HG03039 (cell line): ENCODE results near the gene TMEM53.

Experiments used
- ATAC-seq: cut with Tn5 transposase; IDR thresholded peaks from one replicate; pipeline ENCODE4 v1.9.1; 2021; ENCODE audit warnings: mild to moderate bottlenecking, moderate library complexity; ENCODE audit not compliant: unreplicated experiment

Gene TMEM53

DNA sequence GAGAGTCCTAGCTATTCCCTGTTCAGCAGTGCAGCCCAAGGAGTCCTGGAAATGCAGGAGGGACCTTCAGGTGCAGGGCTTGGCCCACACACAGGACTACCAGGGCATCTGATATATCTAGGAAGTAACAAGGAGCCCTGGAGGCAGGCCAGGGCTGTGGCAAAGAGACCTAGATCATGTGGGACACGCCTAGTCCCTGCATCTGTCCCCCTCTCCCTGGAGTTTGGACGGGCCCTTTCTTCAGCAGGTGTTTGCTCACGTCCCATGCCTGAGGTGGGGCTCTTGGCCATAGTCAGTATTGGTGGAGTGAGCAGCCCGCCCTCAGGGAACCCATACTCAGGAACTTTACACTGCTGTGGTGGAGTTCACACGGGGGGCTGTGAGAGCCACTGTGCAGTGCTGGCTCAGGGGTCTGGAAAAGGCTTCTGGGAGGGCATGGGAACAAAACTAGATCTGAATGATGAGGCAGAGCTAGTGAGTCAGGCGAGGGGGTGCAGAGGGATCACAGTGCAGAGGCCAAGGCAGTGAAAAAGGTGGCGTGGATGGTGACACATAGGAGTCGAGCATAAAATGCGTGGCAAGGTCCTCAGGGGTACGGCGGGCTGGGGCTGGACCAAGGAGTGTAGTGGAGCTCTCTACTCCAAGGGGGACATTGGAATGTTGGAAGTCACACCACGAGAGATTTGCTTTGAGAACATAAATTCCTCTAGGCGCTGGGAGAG lies 25.6 kb downstream of the TMEM53 start:
- no peak for ATAC-seq

DNA sequence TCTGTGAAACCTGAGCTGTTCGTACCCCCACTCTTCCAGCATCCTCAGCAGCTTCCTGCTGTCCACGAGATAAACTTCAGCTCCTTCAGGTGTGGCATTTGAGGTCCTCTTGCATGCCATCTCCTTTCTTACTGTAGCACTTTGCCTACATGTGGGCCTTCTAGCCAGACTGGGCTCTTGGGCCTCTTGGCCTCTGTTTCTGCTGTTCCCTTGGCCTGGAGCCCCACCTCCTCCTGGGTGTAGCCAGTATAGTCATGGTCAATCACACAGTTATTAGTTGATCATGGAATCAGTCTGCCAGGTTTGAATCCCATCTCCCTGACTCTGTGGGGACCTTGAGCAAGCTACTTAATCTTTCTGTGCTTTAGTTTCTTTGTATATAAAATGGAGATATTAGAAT lies 26.4 kb downstream of the TMEM53 start:
- ATAC-seq = no peak

DNA sequence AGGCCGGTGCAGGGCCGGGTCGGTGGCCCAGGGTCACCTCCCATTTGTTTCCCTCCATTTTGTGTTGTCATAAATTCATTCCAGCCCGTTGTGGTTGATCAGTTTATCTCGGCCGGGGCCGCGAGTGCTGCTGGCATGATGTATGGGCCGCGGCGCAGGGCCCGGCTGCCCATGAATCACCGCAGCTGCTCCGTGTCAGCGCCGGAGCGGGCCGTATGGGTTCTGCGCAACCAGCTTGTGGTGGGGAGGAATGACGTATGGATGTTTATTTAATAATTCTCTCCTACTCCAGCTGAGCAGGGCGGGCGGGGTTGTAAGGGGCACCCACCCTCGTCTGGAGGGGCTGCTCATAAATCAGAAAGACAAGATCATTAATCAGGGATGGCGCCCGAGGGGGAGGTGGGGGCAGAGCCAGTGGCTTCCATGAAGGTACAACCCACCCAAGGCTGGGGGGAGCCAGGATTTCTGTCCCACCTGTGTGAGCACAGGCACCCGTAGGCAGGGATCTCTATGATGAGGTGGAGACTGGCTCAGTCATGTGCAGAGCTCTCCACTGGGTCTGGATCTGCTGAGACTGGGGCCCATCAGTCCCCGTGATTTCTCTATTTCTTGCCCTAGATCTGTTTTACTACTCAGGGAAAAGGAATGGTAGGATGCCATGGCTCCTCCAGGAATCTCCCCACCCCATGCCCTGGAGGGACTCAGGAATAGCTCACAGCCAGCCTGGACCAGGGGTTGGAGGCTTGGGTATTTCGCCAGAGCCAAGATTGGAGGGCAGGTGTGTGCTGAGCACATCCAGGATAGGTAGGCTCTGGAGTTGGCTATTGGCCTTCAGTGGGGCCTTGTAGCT lies 27.8 kb downstream of the TMEM53 start:
- no peak for ATAC-seq

DNA sequence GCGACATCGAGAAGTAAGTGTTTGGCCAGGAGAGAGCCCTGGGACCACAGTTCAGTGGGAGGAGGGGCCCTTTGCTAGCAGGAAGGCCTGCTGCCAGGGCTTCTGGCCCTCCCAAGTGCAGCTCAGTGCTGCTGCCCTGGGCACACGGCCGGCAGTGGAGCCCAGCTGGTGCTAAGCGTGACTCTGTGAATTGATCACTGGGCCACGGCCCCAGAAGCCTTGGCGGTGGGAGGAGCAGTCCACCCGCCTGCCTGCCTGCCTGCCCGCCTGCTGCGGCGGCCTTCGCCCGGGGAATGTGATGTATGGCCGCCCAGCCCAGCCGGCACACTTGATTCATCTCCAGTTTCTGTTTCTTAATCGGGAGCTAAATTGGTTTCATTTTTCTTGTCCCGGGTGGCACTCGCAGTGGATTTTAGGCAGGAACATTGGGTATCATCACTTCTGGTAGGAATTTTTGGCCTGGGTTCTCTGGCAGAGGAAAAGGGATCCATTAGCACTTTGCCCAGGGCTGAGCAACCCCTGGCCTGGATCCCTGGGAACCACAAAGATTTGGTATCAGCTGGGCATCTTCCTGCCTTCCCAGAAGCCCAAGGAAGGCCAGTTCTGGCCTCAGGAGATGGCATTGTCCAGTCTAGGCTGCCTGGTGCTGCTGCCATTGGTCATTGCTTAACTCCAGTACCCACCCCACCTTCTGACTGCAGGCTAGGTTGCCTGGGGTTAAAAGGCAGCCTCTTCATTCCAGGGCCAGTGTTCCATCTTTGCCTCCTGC lies 28.6 kb downstream of the TMEM53 start:
- no peak for ATAC-seq

DNA sequence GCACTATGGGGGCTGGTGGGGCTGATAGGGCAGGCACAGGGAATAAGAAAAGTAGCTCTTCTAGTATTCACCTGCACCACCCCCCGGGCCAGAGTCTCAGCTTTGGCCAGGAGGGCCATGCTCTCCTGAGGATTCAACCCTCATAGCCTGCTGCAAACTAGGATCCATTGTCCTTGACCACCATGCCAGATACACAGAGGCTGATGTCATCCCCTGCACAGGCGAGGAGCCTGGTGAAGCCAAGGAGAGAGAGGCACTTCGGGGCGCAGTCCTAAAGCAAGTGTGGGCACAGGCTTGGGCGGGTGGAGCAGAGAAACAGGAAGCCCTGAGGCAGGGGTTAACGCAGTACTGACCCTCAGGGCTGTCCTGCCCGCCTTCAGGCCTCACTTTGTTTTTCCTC lies 29.5 kb downstream of the TMEM53 start:
- no peak for ATAC-seq

DNA sequence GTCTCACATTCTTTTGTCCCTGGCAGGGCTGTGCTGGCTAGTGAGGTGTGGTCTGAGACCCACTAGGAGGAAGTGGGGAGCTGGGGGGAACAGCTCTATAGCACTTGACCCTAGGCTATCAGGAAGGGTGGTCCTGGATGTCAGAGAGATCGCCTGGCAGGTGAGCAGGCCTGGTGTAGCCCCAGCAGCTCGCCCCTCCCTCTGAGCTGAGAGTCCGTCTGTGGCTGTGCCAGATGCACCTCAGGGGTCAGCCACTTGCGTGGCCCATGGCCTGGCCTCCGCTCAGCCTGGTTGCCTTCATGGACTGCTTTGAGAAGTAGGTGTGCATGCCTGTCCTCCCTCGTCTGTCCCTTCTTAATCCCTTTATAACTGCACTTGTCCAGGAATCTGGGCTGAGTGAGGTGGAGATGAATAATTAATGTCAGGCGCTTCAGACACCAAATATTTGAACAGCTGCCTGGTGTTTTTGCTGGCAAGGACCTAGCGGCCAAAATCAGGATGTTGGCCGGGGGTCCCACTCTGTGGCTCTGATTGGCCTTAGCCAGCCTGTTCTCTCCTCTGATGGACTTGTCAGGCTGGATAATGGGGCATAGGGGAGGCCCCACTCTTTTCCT lies 30.5 kb downstream of the TMEM53 start:
- ATAC-seq = no peak

DNA sequence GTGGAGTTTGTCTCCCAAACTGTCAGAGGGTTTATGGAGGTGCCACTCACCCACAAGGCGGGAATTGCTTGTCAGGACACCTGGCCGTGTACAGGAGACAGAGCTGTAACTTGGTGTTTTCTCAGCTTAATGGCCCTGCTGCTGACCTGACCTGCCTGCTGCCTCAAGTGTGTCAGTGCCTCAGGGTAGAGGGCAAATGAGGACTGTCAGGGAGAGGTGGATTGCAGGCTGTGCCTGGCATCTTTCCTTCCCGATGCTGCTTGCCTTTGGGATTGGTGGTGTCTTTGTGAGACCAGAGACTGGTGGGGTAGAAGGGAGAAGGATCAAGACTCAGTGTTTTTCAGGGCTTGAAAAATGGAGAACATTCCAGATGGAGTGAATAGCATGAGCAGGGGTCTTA lies 31.4 kb downstream of the TMEM53 start:
- no peak for ATAC-seq

DNA sequence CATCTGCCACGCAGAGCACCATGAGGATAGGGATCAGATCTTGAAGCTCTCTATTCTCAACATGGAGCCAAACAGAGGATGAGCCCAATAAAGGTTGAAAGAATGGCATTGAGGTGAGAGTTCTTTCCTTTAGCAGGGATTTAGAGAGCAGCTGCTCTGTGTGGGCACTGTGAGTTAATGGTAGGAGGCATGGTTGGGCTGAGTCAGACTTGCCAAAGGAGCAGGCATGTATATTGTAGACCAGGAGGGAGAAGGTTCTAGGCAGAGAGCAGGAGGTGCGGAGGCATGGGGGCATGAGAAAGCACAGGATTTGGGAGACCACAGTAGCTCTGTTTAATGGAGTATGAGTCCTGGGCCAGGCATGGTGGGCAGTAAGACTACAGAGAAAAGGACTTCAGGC lies 32.0 kb downstream of the TMEM53 start:
- ATAC-seq = no peak

DNA sequence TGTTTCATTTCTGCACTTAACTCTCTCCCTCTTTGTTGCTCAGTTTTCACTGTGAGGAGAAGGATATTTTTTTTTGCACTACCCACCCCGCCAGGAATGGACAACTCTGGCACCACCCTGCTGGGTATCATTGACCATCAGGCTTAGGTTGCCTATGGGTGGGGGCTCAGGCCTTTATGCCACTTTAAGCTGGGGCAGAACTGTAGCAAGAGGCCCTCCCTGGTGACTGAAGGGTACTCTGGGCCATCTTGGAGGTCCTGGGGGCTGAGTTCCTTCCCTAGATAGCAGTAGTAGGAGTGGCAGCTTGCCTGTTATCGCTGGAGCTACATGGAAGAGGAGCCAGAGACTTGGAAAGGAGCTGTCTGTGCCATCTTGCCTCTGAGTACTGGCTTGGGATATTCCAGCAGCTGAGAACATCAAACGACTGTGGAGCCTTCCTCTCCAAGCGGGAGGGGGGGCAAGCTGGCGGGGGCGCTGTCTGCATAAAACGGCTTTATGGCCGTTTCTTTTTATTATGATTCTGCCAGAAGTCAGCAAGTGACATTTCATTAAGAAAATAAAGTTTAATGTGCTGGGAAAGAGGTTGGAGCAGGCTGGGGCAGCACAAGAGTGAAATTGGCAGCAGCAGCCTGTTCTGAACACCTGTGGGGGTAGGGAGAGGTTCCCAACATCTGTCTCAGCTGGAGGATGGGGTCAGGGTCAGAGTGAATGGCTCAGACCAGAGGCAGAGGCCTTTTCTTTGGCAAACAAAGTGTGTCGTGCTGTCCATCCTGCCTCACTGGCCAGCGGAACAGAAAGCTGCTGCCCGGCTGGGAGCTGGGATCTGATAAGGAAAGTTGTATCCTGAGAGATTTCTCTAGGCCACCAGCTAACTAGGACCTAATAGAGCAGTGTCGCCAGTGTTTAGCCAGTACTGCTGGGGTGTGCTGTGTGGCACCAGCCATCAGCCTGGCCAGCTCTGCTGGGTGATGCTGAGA lies 32.9 kb downstream of the TMEM53 start:
- no peak for ATAC-seq

DNA sequence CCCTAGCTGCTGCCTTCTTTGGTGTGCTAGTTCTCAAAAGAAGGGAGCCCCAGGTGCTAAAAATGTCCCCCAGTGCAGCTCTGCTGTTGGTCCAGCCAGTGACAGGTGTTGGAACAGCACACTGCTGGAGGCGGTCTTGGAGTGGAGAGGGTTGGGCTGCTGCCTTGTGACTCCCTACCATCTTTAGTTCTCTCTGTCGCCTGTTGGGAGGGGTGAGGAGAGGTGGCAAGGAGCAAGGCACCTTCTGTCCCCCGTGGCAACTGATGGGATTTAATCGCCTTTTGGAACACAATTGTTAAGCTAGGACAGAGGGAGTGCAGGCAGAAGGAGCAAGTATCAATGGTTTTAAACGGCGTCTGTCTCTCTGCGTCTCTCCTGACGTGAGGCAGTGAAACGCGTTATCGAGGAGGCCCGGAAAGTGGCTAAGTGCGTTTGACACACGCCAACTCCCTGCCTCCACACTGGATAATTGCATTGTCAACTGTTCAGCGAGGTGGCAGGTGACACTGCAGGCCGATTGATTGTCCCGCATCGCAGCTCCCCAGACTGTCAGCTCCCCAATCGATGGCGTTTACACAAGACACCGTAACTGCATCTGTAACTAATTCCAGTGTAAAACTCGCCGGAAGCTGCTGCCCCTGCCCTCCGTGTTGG lies 34.0 kb downstream of the TMEM53 start:
- no peak for ATAC-seq

DNA sequence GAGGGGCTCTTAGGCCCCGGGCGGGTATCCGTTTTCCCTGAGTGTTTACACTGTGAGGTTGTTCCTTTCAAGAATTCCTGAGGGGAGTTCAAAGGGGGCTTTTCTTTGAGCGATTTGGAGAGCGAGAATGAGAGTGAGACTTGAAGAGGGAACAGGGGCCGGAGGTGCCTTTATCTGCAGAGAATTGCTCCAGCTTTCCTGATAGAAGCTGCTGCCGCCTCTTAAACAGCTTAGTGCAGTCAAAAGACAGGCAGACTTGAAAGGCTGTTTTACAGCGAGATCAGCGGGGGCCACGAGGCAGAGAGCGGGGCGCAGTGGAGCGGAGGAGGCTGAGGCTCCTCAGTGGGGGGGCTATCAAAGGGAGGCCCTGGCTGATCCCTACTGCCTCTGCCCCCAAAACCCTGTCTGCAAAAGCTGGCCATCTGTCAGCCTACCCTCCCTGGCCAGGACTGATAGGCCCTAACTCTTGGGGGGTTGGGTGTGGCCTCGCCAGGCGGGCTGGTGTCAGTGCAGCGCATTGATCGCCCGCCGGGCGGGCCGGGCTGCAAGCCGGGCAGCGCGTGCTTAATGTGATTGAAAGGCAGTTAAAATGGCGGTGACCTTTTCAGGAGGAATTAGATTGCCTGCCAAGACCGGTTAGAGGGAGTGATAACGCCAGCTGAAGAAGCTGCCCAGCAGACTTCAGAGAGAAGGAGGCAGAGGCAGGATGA lies 36.4 kb downstream of the TMEM53 start:
- ATAC-seq = no peak

DNA sequence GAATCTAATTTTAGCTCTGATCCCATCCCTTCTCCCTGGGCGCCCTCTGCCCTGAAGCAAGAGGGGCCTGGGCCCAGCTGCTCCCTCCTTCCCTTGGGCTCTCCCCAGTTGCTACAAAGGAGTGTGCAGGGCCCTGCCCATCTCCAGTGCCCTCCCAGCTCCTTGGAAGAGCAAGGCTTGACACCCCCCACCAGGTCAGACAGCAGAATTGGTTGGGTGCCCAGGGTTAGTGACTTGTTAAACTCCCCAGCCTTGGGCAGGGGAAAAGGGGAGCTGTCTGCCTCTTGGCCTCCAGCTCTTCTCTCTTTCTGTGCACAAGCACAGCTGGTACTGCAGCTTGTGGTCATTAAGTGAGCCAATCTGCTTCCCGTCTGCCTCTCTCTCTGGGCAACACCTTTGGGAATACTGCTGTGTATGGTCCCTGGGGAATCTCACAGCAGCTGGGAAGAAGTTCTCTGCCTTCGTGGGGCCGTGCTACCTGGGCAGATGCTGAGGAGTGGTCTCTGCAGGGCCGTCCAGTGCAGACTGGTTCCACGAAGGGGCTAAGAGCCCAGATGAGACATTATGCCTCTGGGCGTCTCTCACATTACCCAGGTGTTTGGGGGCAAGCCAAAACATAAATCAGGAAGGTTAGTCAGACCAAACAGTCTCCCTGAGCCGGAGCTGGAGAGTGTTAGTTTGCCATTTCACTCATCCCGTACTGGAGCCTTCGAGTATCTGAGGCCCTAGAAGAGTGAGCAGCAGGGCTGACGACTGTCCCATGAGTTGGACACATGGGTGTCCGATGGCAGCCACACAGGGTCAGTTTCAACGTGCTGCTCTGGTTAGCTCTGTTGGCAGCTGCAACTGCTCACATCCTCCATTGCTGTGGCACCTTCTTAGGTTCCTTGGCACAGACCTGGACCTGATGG lies 37.3 kb downstream of the TMEM53 start:
- ATAC-seq = no peak

DNA sequence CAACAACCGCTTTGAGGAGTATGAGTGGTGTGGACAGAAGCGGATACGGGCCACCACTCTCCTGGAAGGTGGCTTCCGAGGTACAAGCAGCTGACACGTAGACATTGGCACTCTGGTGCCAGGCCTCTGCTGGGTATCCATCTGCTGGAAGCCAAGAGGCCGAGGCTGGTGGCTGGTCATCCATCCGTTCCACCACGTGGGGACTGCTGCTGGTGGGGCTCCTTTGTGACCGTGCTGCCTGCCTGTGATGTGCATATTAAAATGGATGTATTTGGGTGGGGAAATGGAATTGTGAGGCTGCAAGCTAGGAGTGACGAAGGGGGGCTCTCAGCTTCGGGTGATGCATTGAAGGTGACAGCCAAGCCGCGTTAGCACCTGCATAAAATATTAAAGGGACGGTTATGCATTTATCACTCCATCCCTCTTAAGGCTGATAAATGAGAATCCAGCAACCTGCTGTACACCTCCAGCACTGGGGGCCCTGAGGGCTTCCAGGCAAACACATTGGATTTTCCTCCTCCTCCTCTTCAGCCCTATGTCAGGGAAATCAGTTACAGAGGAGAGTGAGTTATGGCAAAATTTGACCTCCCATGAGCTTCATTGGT lies 38.1 kb downstream of the TMEM53 start:
- no peak for ATAC-seq

DNA sequence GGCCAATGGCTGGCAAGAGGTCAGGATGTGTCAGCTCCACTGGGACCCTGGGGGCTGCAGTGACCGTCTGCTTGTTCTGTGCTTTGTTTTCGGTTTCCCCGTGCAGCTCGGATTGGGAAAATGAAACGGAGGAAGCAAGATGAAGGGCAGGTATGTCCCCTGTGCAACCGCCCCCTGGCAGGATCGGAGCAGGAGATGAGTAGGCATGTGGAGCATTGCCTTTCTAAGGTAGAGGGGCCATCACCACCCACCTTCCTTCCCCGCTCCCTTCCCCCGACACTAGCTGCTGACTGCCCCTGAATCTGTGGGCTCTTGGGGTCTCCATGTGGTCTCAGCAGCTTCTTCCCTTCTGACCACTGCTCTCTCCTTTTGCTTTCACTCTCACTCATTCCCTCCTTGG lies 38.8 kb downstream of the TMEM53 start:
- no peak for ATAC-seq

DNA sequence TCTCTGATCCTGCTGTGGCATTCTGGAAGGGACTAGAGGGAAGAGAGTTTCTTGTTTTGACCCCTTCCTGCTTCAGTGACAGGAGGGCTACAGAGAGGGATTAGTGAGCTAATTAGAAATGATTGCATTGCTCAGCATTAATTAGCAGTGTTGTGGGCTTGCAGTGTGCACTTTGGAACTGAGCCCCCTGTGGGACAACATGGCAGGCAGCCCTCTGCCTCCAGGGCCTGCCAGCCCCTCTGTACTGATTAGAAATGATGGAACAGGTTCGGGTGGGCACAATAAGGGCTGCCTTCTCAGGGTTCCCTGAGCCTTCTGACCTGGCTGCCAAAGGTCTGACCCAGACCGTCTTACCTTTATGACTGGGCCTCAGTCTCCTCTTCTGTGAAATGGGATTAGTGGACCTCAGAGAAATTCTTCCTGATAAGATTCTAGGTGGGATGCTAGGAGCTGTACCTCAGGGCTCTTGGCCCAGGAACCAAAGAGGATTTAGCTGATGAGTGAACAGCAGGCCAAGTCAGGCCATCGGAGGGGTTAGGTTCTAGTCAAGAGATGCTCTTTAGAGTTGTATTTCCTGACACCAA lies 39.6 kb downstream of the TMEM53 start:
- no peak for ATAC-seq

DNA sequence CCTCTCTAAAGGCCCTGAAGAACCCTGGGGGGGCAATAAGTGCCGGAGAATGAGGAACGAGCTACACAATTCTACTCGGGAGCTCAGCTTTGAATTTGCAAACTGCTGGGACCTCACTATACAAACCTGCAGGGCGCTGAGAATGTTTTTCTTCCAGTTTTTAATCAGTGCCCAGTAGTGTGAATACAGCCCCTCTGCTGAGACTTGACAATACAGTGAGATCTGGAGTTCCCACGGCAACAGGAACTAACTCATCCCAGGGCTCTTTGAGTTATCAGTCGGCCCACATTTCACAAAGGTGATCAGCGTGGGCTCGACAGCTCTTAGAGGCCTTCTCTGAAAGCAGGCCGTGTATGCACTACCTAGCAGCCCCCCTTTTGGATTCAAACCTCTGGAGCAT lies 41.7 kb downstream of the TMEM53 start:
- no peak for ATAC-seq
